SK-N-SH (cell line): ENCODE data around the gene DUS2. TPM values are rescaled to one million over a fixed set of nuclear protein-coding genes. Genes with fewer than 3 reads are reported as not detected.

Experiments used
- CTCF ChIA-PET: fragments of 300-600, 350-600 bp; formaldehyde crosslinking; extraction: SDS; loops from one replicate; lab custom pipeline; 2021; lab: Yijun Ruan, JAX
- POLR2A ChIA-PET: fragments of 350-600 bp; sonication (Branson Sonifier 250); formaldehyde crosslinking; extraction: SDS; loops from one replicate; lab custom pipeline; 2020; ENCODE audit warnings: antibody characterized with exemption, inconsistent platforms; lab: Yijun Ruan, JAX
- DNase-seq: peaks from one replicate; pipeline ENCODE4 v3.0.0; 2012
- H2AFZ ChIP-seq: fragments of 200-600 bp; sonication (generic); 2 replicates; pipeline ENCODE4 v1.8.1; 2016; ENCODE audit warnings: antibody characterized with exemption, mild to moderate bottlenecking, low read depth
- H3F3A ChIP-seq: fragments of 200-600 bp; sonication (generic); replicated peaks from 2 replicates; pipeline ENCODE3; 2016; ENCODE audit warnings: antibody characterized with exemption, mild to moderate bottlenecking; ENCODE audit not compliant: insufficient read depth
- H3K27ac ChIP-seq, 2 experiments: fragments of 200-500 bp in 1 of 2; fragments of 200-600 bp in 1 of 2; sonication (Bioruptor generic) in 1 of 2; sonication (generic), shearing (Covaris generic) in 1 of 2; 2 replicates each; pipeline versions ENCODE4 v1.5.1 to v1.6.1; 2014 to 2016; ENCODE audit warnings: low read depth in 2 of 2, inconsistent platforms in 1 of 2, low read length in 1 of 2, mild to moderate bottlenecking in 1 of 2, mixed read lengths in 1 of 2
- H3K27me3 ChIP-seq: fragments of 200-600 bp; sonication (generic), shearing (Covaris generic); 2 replicates; pipeline ENCODE4 v1.6.1; 2016; ENCODE audit warnings: mixed run types; ENCODE audit not compliant: insufficient read depth
- H3K36me3 ChIP-seq, 2 experiments: fragments of 200-500 bp in 1 of 2; fragments of 200-600 bp in 1 of 2; sonication (Bioruptor generic) in 1 of 2; sonication (generic) in 1 of 2; replicated peaks in 1 of 2; 2 replicates each; pipeline versions ENCODE3 to v1.5.1; 2014 to 2016; ENCODE audit warnings: low read length in 1 of 2, mild to moderate bottlenecking in 1 of 2; ENCODE audit not compliant: insufficient read depth in 2 of 2, control insufficient read depth in 1 of 2
- H3K4me1 ChIP-seq, 2 experiments: fragments of 200-500 bp in 1 of 2; fragments of 200-600 bp in 1 of 2; sonication (Bioruptor generic) in 1 of 2; sonication (generic), shearing (Covaris generic) in 1 of 2; 2 replicates each; pipeline versions ENCODE4 v1.5.1 to v1.6.1; 2014 to 2016; ENCODE audit warnings: low read depth in 1 of 2, low read length in 1 of 2, mixed run types in 1 of 2; ENCODE audit not compliant: insufficient read depth in 2 of 2, control insufficient read depth in 1 of 2
- H3K4me2 ChIP-seq: fragments of 200-600 bp; sonication (generic), shearing (Covaris generic); 2 replicates; pipeline ENCODE4 v1.6.1; 2017; ENCODE audit warnings: mixed run types
- H3K4me3 ChIP-seq, 2 experiments: fragments of 200-500 bp in 1 of 2; fragments of 200-600 bp in 1 of 2; sonication (Bioruptor generic) in 1 of 2; sonication (generic), shearing (Covaris generic) in 1 of 2; 2 replicates each; pipeline versions ENCODE4 v1.5.1 to v1.8.1; 2014 to 2016; ENCODE audit warnings: low read depth in 2 of 2, inconsistent platforms in 1 of 2, low read length in 1 of 2, mild to moderate bottlenecking in 1 of 2, mixed read lengths in 1 of 2, moderate library complexity in 1 of 2
- H3K79me2 ChIP-seq: fragments of 200-600 bp; sonication (generic); 2 replicates; pipeline ENCODE4 v1.8.1; 2017; ENCODE audit warnings: mild to moderate bottlenecking; ENCODE audit not compliant: insufficient read depth
- H3K9ac ChIP-seq: fragments of 200-600 bp; sonication (generic); 2 replicates; pipeline ENCODE4 v1.6.1; 2017; ENCODE audit warnings: mixed run types
- H3K9me2 ChIP-seq: fragments of 200-600 bp; sonication (generic); 2 replicates; pipeline ENCODE4 v1.6.1; 2017; ENCODE audit warnings: mixed run types
- H3K9me3 ChIP-seq: fragments of 200-600 bp; sonication (generic); 2 replicates; pipeline ENCODE4 v1.6.1; 2017; ENCODE audit warnings: mixed run types, mild to moderate bottlenecking, moderate library complexity
- H4K20me1 ChIP-seq: fragments of 200-600 bp; sonication (generic); 2 replicates; pipeline ENCODE4 v1.6.1; 2017; ENCODE audit warnings: mild to moderate bottlenecking, mixed run types; ENCODE audit not compliant: insufficient read depth
- EP300 ChIP-seq, 2 experiments: IDR thresholded peaks; 2 replicates each; pipeline versions ENCODE4 v1.4.0 to v1.6.1; 2012; ENCODE audit warnings: borderline replicate concordance in 1 of 2, low read depth in 1 of 2, low read length in 1 of 2
- FOSL2 ChIP-seq: IDR thresholded peaks from 2 replicates; pipeline ENCODE4 v1.4.0; 2012; ENCODE audit warnings: low read depth, mild to moderate bottlenecking, moderate library complexity, borderline replicate concordance
- FOXM1 ChIP-seq: IDR thresholded peaks from 2 replicates; pipeline ENCODE4 v1.4.0; 2012; ENCODE audit warnings: low read depth, mild to moderate bottlenecking
- JUND ChIP-seq: IDR thresholded peaks from 2 replicates; pipeline ENCODE4 v1.4.0; 2012
- MXI1 ChIP-seq: IDR thresholded peaks from 2 replicates; pipeline ENCODE4 v1.6.1; 2012; ENCODE audit warnings: mild to moderate bottlenecking, low read depth, low read length, improper control_type of control experiment
- SIN3A ChIP-seq: IDR thresholded peaks from 2 replicates; pipeline ENCODE4 v1.6.1; 2012; ENCODE audit warnings: low read depth, mild to moderate bottlenecking, low read length, moderate library complexity, borderline replicate concordance
- TAF1 ChIP-seq: IDR thresholded peaks from 2 replicates; pipeline ENCODE4 v1.6.1; 2012; ENCODE audit warnings: low read depth, mild to moderate bottlenecking, low read length, moderate library complexity, borderline replicate concordance
- YY1 ChIP-seq: IDR thresholded peaks from 2 replicates; pipeline ENCODE4 v1.4.0; 2012; ENCODE audit warnings: low read depth, mild to moderate bottlenecking
- WGBS: methylation state at CpG from one replicate; pipeline ENCODE4 v1.1.6; 2017; ENCODE audit warnings: low lambda C conversion rate; 5-methylcytosine and 5-hydroxymethylcytosine counted together
- polyA plus RNA-seq, 3 experiments: library from polyadenylated mRNA; depleted of rRNA; stranded (reverse); fragments of >200 nt; gene quantifications; 2 replicates each; pipeline ENCODE4 v1.2.3, GENCODE V29; 2012
- TF ChIP-seq, protein P1 (sequence below): fragments of 150-350 bp; IDR thresholded peaks from 2 replicates; pipeline ENCODE4 v1.6.1; 2017; ENCODE audit warnings: antibody characterized with exemption, low read length, low read depth, borderline replicate concordance
- TF ChIP-seq, protein P2 (sequence below): fragments of 150-350 bp; IDR thresholded peaks from 2 replicates; pipeline ENCODE4 v1.6.1; 2016; ENCODE audit warnings: mild to moderate bottlenecking, low read depth, low read length
- TF ChIP-seq, protein P3 (sequence below): fragments of 200-600 bp; sonication (generic); IDR thresholded peaks from 2 replicates; pipeline ENCODE4 v1.6.1; 2017; ENCODE audit warnings: antibody characterized with exemption, mild to moderate bottlenecking, moderate library complexity
- TF ChIP-seq, protein P4 (sequence below): IDR thresholded peaks from 2 replicates; pipeline ENCODE4 v1.4.0; 2012; ENCODE audit warnings: low read depth, borderline replicate concordance

The DUS2 gene
- polyA plus RNA-seq, 1 of the 3 experiments (the other 2 are of a cell fraction), result 16.1 TPM

DNA sequence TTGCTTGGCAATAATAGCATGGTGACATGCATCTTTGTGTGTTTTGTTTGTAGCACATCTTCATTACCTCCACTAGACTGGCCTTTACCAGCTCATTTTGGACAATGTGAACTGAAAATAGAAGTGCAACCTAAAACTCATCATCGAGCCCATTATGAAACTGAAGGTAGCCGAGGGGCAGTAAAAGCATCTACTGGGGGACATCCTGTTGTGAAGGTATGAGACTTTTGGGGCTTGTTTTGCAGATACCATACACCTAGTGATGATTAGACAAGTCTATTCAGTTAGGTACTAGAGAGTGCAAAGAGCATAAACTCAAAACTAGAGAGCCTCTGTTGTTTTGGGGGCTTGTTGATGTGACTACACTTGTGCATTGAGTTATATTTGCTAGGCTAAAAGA, 103.3 kb downstream of the DUS2 start:
- no peak for DNase-seq
- Histone ChIP-seq H4K20me1 (no peaks in the 10 kb centered on the region), H2AFZ (no peak overlapping the region), H3K9ac (no peak overlapping the region), H3K36me3 (peaks cover 0 to 6% of the 10 kb centered on the region in 2 experiments), H3K4me2 (no peak overlapping the region), H3K9me3 (no peaks in the 10 kb centered on the region), H3K4me1 (no peaks in the 10 kb centered on the region), H3F3A (no peaks in the 10 kb centered on the region), H3K79me2 (peaks cover 59% of the 10 kb centered on the region), H3K4me3 (no peak overlapping the region), H3K27ac (no peak overlapping the region), H3K9me2 (no peaks in the 10 kb centered on the region), H3K27me3 (no peaks in the 10 kb centered on the region)
- CTCF ChIA-PET, result no interaction called here
- 100% methylated on average over 2 of the region's 2 CpGs for WGBS
- no peak for TF ChIP-seq MXI1
- TF ChIP-seq, protein P1, sequence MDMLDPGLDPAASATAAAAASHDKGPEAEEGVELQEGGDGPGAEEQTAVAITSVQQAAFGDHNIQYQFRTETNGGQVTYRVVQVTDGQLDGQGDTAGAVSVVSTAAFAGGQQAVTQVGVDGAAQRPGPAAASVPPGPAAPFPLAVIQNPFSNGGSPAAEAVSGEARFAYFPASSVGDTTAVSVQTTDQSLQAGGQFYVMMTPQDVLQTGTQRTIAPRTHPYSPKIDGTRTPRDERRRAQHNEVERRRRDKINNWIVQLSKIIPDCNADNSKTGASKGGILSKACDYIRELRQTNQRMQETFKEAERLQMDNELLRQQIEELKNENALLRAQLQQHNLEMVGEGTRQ, result no peak
- TF ChIP-seq YY1, result no peak
- no peak for TF ChIP-seq EP300 (IDR thresholded peaks at IDR 0.05; ENCODE audit: borderline replicate concordance in 1 of 2, low read depth in 1 of 2, low read length in 1 of 2)
- TF ChIP-seq, protein P2, sequence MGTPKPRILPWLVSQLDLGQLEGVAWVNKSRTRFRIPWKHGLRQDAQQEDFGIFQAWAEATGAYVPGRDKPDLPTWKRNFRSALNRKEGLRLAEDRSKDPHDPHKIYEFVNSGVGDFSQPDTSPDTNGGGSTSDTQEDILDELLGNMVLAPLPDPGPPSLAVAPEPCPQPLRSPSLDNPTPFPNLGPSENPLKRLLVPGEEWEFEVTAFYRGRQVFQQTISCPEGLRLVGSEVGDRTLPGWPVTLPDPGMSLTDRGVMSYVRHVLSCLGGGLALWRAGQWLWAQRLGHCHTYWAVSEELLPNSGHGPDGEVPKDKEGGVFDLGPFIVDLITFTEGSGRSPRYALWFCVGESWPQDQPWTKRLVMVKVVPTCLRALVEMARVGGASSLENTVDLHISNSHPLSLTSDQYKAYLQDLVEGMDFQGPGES, result no peak
- POLR2A ChIA-PET, result no interaction called here

DNA sequence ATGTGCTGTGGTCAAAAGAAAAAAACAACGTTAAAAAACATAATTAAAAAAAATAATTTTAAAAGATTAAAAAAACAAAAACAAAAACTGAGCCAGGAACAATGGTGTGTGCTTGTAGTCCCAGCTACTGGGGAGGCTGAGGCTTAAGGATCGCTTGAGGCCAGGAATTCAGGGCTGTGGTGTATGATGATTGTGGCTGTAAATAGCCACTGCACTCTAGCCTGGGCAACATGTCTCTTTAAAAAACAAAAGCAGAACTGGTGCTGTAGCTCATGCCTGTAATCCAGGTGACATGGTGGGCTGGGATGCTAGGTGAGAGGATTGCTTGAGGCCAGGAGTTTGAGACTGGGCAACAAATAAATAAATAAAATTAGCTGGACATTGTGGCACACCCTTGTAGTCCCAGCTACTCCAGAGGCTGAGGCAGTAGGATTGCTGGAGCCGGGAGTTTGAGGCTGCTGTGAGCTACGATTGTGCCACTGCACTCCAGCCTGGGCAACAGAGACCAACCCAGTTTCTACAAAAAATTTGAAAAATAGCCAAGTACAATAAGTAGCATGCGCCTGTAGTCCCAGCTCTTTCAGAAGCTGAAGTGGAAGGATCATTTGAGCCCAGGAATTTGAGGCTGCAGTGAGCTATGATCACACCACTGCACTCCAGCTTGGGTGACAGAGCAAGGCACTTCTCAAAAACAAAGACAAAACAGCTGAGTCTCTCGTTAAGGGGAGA, 105.7 kb downstream of the DUS2 start:
- Histone ChIP-seq H3K4me3 (no peak overlapping the region), H3K9ac (no peak overlapping the region), H3K9me2 (no peaks in the 10 kb centered on the region), H3K79me2 (peaks cover 53% of the 10 kb centered on the region), H3K27me3 (no peaks in the 10 kb centered on the region), H3K27ac (no peak overlapping the region), H3K4me2 (no peak overlapping the region), H3K4me1 (no peaks in the 10 kb centered on the region), H3F3A (no peaks in the 10 kb centered on the region), H3K36me3 (peaks cover 0 to 2% of the 10 kb centered on the region in 2 experiments), H4K20me1 (no peaks in the 10 kb centered on the region), H2AFZ (no peak overlapping the region), H3K9me3 (no peaks in the 10 kb centered on the region)
- ChIA-PET POLR2A (no interaction called here), CTCF (interaction anchor here (0.8 to 1.2 kb wide), 4 partner anchors 10 to 200 kb away, joined by 3 to 5 read pairs (median 4); no protein-coding TSS in a partner anchor)
- DNase-seq, result no peak
- 94% methylated on average over 6 of the region's 6 CpGs for WGBS
- TF ChIP-seq JUND, result no peak
- TF ChIP-seq TAF1, result no peak
- no peak for TF ChIP-seq FOSL2
- TF ChIP-seq FOXM1, result no peak
- TF ChIP-seq, protein P3, sequence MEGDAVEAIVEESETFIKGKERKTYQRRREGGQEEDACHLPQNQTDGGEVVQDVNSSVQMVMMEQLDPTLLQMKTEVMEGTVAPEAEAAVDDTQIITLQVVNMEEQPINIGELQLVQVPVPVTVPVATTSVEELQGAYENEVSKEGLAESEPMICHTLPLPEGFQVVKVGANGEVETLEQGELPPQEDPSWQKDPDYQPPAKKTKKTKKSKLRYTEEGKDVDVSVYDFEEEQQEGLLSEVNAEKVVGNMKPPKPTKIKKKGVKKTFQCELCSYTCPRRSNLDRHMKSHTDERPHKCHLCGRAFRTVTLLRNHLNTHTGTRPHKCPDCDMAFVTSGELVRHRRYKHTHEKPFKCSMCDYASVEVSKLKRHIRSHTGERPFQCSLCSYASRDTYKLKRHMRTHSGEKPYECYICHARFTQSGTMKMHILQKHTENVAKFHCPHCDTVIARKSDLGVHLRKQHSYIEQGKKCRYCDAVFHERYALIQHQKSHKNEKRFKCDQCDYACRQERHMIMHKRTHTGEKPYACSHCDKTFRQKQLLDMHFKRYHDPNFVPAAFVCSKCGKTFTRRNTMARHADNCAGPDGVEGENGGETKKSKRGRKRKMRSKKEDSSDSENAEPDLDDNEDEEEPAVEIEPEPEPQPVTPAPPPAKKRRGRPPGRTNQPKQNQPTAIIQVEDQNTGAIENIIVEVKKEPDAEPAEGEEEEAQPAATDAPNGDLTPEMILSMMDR, result no peak
- TF ChIP-seq, protein P4, sequence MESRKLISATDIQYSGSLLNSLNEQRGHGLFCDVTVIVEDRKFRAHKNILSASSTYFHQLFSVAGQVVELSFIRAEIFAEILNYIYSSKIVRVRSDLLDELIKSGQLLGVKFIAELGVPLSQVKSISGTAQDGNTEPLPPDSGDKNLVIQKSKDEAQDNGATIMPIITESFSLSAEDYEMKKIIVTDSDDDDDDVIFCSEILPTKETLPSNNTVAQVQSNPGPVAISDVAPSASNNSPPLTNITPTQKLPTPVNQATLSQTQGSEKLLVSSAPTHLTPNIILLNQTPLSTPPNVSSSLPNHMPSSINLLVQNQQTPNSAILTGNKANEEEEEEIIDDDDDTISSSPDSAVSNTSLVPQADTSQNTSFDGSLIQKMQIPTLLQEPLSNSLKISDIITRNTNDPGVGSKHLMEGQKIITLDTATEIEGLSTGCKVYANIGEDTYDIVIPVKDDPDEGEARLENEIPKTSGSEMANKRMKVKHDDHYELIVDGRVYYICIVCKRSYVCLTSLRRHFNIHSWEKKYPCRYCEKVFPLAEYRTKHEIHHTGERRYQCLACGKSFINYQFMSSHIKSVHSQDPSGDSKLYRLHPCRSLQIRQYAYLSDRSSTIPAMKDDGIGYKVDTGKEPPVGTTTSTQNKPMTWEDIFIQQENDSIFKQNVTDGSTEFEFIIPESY, result no peak
- no peak for TF ChIP-seq SIN3A
